Neural cell (in vitro differentiated cells): ENCODE measurements around the gene CETP.

Source experiments
- CTCF ChIP-seq: fragments of 450-650 bp; IDR thresholded peaks from 2 replicates; pipeline ENCODE4 v1.5.1; 2014; ENCODE audit warnings: antibody characterized with exemption, mild to moderate bottlenecking, moderate library complexity; ENCODE audit not compliant: poor library complexity, severe bottlenecking
- EP300 ChIP-seq: fragments of 450-650 bp; conservative IDR thresholded peaks from 2 replicates; pipeline ENCODE4 v1.6.1; 2014; ENCODE audit warnings: antibody characterized with exemption, mild to moderate bottlenecking, moderate library complexity; ENCODE audit not compliant: poor library complexity, severe bottlenecking
- EZH2 ChIP-seq: fragments of 200-600, 300-800 bp; shearing (Covaris generic), sonication (generic); IDR thresholded peaks from 2 replicates; pipeline ENCODE4 v1.6.1; 2014; ENCODE audit warnings: antibody characterized with exemption, low read length, borderline replicate concordance, mild to moderate bottlenecking; ENCODE audit not compliant: insufficient read depth, poor library complexity, severe bottlenecking
- MXI1 ChIP-seq: fragments of 450-650 bp; conservative IDR thresholded peaks from 2 replicates; pipeline ENCODE4 v1.6.1; 2014; ENCODE audit warnings: antibody characterized with exemption, mild to moderate bottlenecking; ENCODE audit not compliant: poor library complexity, severe bottlenecking
- POLR2AphosphoS5 ChIP-seq: IDR thresholded peaks from 2 replicates; pipeline ENCODE4 v1.6.1; 2012
- RAD21 ChIP-seq: fragments of 450-650 bp; conservative IDR thresholded peaks from 2 replicates; pipeline ENCODE4 v1.6.1; 2014; ENCODE audit warnings: antibody characterized with exemption, mild to moderate bottlenecking, moderate library complexity
- SMC3 ChIP-seq: fragments of 450-650 bp; conservative IDR thresholded peaks from 2 replicates; pipeline ENCODE4 v1.6.1; 2014; ENCODE audit warnings: antibody characterized with exemption, mild to moderate bottlenecking, moderate library complexity; ENCODE audit not compliant: poor library complexity
- TAF1 ChIP-seq: IDR thresholded peaks from 2 replicates; pipeline ENCODE4 v1.6.1; 2012; ENCODE audit warnings: low read depth

GRCh38 chr16:56972403-56973293 lies 10.9 kb downstream of the CETP start:
- TF ChIP-seq CTCF (no peak), SMC3 (no peak), POLR2AphosphoS5 (no peak), MXI1 (no peak), EP300 (no peak), EZH2 (no peak), TAF1 (no peak), RAD21 (no peak)
